Mucosa of rectum (tissue), 2 donors: ENCODE data around the gene NLGN4X.

Source experiments
- H3K27ac ChIP-seq, 2 donors: one replicate each; pipeline ENCODE4 v1.7.0; 2013; ENCODE audit warnings: inconsistent platforms in 2 of 2, low read depth in 2 of 2, low read length in 2 of 2
- H3K27me3 ChIP-seq, 2 donors: one replicate each; pipeline ENCODE4 v1.7.0; 2013; ENCODE audit warnings: low read length in 2 of 2; ENCODE audit not compliant: control insufficient read depth in 2 of 2, insufficient read depth in 2 of 2
- H3K36me3 ChIP-seq, 2 donors: one replicate each; pipeline ENCODE4 v1.7.0; 2013; ENCODE audit warnings: low read length in 2 of 2; ENCODE audit not compliant: control insufficient read depth in 2 of 2, insufficient read depth in 2 of 2
- H3K4me1 ChIP-seq, 2 donors: one replicate each; pipeline ENCODE4 v1.7.0; 2013; ENCODE audit warnings: low read length in 2 of 2, mild to moderate bottlenecking in 1 of 2; ENCODE audit not compliant: control insufficient read depth in 2 of 2, insufficient read depth in 2 of 2
- H3K4me3 ChIP-seq, 2 donors: one replicate each; pipeline ENCODE4 v1.7.0; 2013; ENCODE audit warnings: low read length in 2 of 2
- H3K9ac ChIP-seq, 2 donors: one replicate each; pipeline ENCODE4 v1.7.0; 2013; ENCODE audit warnings: low read length in 2 of 2, low read depth in 1 of 2, mild to moderate bottlenecking in 1 of 2
- H3K9me3 ChIP-seq, 2 donors: one replicate each; pipeline ENCODE4 v1.7.0; 2013; ENCODE audit warnings: low read length in 2 of 2; ENCODE audit not compliant: control insufficient read depth in 2 of 2
- donor health status: healthy.
- donor health status: Normal muscosa, but diverticular disease.

NLGN4X gene

DNA sequence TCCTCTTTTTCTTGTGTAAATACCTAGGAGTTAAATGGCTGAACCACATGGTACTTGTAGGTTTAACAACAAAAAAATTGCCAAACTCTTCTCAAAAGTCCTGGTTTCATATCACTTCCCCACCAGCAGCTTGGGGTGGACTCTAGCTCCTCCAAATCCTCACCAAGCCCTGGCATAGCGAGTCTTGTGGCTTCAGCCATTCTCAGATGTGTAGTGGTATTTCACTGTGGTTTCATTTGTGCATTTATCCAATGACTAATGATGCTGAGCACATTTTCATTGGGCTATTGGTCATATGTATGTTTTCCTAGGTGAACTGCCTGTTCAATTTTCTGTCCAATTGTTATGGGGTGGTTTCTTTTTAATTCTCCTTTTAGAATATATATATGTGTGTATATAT is 249.3 kb downstream of the NLGN4X start:
- Histone ChIP-seq H3K27ac (no peak overlapping the region), H3K4me3 (no peak overlapping the region)

DNA sequence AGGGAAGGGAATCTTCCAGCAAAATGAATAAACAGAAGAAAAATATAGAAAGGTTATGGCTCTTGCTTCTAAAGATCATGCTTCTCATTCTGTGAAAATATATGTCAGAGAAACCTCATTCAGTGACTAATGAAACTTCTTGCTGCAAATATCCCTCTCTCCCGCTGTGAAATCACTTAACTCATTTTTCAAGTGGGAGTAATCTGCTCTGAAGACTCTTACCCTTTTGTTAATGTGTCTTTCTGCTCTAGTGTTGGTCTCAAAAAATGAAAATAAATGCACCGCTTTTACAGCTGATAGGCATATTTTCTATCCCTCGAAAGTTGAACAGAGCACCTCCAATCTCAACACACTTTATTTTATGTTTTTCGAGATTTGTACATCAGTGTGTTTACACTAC is 252.3 kb downstream of the NLGN4X start:
- no peak overlapping the region for H3K9ac ChIP-seq
- no peaks in the 10 kb centered on the region for H3K36me3 ChIP-seq
- no peak overlapping the region for H3K27ac ChIP-seq
- no peaks in the 10 kb centered on the region for H3K27me3 ChIP-seq
- no peaks in the 10 kb centered on the region for H3K9me3 ChIP-seq
- H3K4me3 ChIP-seq: no peak overlapping the region
- H3K4me1 ChIP-seq: no peaks in the 10 kb centered on the region

More for the DNA sequence above, 249.3 kb downstream of the NLGN4X start:
- H3K27me3 ChIP-seq: no peaks in the 10 kb centered on the region
- no peaks in the 10 kb centered on the region for H3K4me1 ChIP-seq
- H3K9ac ChIP-seq: no peak overlapping the region
- no peaks in the 10 kb centered on the region for H3K36me3 ChIP-seq
- no peaks in the 10 kb centered on the region for H3K9me3 ChIP-seq

DNA sequence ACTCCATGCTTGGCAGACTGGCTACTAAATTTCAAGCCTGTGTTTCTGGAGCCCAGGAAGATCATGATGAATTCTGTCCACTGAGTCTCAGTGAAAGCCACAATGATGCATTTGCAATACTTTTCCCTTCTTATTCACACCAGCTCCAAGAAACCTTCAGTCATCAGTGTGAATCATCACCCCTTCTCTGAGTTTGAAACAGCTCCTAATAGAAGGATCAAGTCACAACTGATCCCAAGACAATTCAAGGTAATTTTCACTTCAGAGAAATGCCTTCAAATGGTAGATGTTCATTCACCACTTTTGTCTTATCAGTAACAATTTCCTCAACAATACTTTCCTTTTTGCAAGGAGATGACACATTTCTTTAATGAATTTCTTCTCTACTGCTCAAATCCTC is 257.4 kb downstream of the NLGN4X start:
- no peak overlapping the region for H3K27ac ChIP-seq
- H3K36me3 ChIP-seq: no peaks in the 10 kb centered on the region
- H3K9ac ChIP-seq: no peak overlapping the region

DNA sequence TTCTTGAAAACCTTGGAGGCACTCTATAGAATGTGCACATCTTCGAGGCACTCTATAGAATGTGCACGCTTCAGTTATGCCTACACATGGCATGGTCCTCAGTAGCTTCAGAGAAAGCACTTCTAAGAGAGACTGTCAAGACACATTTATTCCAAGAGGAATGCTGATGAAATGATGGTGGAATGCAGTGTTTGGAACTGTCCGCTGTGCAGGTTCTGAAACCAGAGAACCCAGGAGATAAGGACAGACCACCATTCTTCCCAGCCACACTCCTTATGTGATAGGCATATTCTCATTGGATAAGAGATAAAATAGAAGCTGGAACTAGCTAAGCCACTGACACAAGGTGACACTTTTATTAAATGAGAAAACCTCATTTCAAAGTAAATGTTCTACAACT is 263.3 kb downstream of the NLGN4X start:
- no peak overlapping the region for H3K27ac ChIP-seq
- no peaks in the 10 kb centered on the region for H3K4me1 ChIP-seq
- no peaks in the 10 kb centered on the region for H3K36me3 ChIP-seq
- no peaks in the 10 kb centered on the region for H3K27me3 ChIP-seq
- H3K4me3 ChIP-seq: no peak overlapping the region
- no peak overlapping the region for H3K9ac ChIP-seq
- no peaks in the 10 kb centered on the region for H3K9me3 ChIP-seq

More for the DNA sequence above, 257.4 kb downstream of the NLGN4X start:
- Histone ChIP-seq H3K4me1 (no peaks in the 10 kb centered on the region), H3K4me3 (no peak overlapping the region), H3K27me3 (no peaks in the 10 kb centered on the region), H3K9me3 (no peaks in the 10 kb centered on the region)

DNA sequence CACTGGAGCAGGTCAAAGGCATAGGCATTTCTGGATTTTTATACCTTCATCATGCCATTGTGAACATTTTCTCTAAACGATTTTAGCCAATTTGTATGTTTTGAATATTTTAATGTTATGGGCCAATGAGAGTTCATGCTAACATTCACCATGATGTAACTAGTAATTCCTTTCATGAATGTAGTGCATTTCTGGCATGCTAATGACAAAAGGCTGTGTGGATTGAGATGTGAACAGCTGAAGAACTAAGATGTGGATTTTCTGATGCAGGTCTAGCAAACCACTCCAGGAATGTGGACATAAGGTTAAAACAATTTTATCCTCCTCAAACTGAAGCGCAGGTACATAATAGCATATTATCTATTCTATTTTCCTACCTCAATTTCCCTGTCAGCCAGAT is 269.4 kb downstream of the NLGN4X start:
- Histone ChIP-seq H3K36me3 (no peaks in the 10 kb centered on the region), H3K9ac (no peak overlapping the region), H3K27ac (no peak overlapping the region), H3K27me3 (no peaks in the 10 kb centered on the region), H3K4me1 (no peaks in the 10 kb centered on the region), H3K9me3 (no peaks in the 10 kb centered on the region), H3K4me3 (no peak overlapping the region)

DNA sequence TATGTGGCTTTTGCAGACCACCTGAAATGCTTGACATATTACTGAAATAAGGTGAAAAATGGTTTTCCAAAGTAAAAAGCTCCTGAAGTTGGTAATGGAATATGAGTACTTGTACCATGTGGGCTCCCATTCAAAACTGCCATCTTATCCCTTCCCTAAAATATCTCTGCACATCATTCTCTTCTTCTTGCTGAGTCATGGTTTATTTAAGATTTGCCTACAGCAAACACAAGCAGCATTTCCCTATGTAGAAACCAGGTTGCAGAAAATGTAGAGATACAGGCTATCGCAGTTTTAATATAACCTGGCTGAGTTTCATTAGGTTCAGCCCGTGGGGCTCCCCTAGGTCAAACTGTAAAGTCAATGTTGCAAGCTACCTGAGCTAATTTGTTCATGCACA is 270.1 kb downstream of the NLGN4X start:
- no peaks in the 10 kb centered on the region for H3K9me3 ChIP-seq
- H3K4me3 ChIP-seq: no peak overlapping the region
- H3K4me1 ChIP-seq: no peaks in the 10 kb centered on the region
- no peak overlapping the region for H3K9ac ChIP-seq
- no peaks in the 10 kb centered on the region for H3K27me3 ChIP-seq
- H3K27ac ChIP-seq: no peak overlapping the region
- no peaks in the 10 kb centered on the region for H3K36me3 ChIP-seq

DNA sequence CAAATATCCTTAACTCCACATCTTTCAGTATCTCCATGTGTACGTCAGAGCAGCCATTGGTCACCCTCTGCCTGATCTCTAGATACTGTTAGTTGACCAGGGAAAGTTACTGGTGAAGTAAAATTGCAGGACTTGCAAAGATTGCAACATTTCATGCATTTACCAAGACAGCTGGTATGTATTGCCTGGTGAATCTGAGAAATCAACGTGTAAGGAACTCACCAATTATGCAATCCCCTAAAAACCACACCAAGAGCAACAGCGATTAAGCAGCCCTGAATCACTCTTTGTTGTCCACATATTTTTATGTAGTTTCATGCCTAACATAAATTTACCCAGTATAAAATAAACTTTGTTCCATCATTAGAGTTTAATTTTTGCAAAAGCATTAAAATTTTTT is 271.2 kb downstream of the NLGN4X start:
- Histone ChIP-seq H3K36me3 (no peaks in the 10 kb centered on the region), H3K9ac (no peak overlapping the region), H3K27ac (no peak overlapping the region), H3K4me3 (no peak overlapping the region), H3K4me1 (no peaks in the 10 kb centered on the region), H3K9me3 (no peaks in the 10 kb centered on the region), H3K27me3 (no peaks in the 10 kb centered on the region)

DNA sequence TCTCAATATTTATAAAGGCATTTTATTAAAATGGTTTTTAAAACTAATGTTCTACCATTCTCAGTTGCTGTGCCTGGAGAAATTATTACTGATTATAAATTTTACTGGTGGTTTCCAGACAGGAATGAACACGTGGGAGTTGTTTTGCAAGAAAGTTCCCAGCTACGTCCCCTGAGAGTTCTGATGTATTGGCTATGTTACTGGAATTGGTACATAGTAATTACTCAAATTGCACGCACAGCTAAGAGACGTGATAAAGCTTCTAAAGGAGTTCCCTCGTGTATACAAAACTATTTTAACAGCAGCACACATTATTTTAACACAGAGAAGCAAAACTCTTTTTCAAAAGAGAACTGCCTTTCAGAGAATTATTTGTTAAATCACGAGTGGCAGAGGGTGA is 292.2 kb downstream of the NLGN4X start:
- H3K27ac ChIP-seq: no peak overlapping the region
- no peaks in the 10 kb centered on the region for H3K9me3 ChIP-seq
- no peak overlapping the region for H3K9ac ChIP-seq
- H3K27me3 ChIP-seq: no peaks in the 10 kb centered on the region
- H3K4me3 ChIP-seq: no peak overlapping the region
- H3K4me1 ChIP-seq: no peaks in the 10 kb centered on the region
- no peaks in the 10 kb centered on the region for H3K36me3 ChIP-seq

DNA sequence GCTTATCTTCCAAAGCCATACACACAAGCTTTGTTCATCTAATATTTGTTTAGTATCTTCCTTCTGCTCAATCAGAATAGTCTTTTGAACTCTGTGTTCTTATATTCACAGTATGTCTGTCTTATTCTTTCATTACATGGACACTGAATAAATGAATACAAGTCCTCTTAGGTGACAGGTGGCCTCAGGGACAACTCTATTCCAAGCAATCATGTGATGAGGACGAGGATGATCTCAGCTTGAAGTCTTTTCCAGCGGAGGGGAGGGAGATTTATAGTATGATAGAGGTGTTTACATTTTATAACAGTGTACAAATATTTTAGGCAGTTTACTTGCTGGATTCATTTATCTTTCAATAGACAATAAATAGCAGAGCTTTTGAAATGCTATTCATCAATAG is 300.4 kb downstream of the NLGN4X start:
- no peaks in the 10 kb centered on the region for H3K27me3 ChIP-seq
- H3K9me3 ChIP-seq: no peaks in the 10 kb centered on the region

DNA sequence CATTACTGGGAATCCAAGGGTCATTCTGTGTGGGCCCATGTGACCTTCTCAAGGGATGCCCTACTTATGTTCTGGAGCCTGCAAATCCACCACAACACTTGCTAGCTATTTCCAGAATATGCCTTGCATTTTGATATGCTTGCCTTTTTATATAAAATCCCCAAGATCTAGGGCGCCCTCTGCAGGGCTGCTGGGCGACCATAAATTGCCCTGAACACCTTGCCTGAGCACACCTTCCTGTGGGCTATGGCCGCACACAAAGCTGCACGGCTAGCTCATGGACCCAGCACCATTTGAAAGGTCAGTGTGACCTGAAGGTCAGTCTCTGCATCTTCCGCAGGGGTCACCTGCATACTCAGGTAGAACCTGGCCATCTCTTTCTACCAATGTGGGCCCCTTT is 311.7 kb downstream of the NLGN4X start:
- Histone ChIP-seq H3K9ac (no peak overlapping the region), H3K36me3 (no peaks in the 10 kb centered on the region), H3K4me3 (no peak overlapping the region), H3K27me3 (no peaks in the 10 kb centered on the region), H3K9me3 (peaks cover 0 to 3% of the 10 kb centered on the region in 2 donors), H3K4me1 (no peaks in the 10 kb centered on the region), H3K27ac (no peak overlapping the region)

More for the DNA sequence above, 300.4 kb downstream of the NLGN4X start:
- no peak overlapping the region for H3K4me3 ChIP-seq
- H3K4me1 ChIP-seq: no peaks in the 10 kb centered on the region
- no peaks in the 10 kb centered on the region for H3K36me3 ChIP-seq
- H3K9ac ChIP-seq: no peak overlapping the region
- H3K27ac ChIP-seq: no peak overlapping the region

DNA sequence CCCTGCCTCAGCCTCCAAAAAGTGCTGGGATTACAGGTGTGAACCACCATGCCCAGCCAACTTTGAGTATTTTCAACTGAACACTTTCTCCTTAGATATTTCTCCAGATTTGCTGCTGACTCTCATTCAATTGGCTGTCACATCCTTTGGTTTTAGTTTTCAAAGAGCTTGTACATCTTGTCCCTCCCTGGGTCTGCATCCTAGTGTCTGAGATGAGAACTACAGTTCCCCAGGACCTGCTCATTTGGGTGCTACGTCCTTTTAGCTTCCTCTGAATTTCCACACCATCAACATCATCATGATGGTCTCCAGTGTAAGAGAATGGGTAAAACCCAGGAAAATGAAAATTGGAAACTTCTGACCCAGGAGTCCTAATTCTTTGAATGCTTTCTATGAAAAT is 312.9 kb downstream of the NLGN4X start:
- H3K27me3 ChIP-seq: no peaks in the 10 kb centered on the region
- peaks cover 0 to 3% of the 10 kb centered on the region in 2 donors for H3K9me3 ChIP-seq
- H3K27ac ChIP-seq: no peak overlapping the region
- no peaks in the 10 kb centered on the region for H3K36me3 ChIP-seq
- no peak overlapping the region for H3K9ac ChIP-seq
- H3K4me1 ChIP-seq: no peaks in the 10 kb centered on the region
- no peak overlapping the region for H3K4me3 ChIP-seq
